GM18951 (cell line): Measurements from ENCODE around the gene COL4A6.

Source experiments
- POLR2A ChIP-seq: IDR thresholded peaks from 4 replicates; pipeline ENCODE4 v1.6.1; 2011; ENCODE audit warnings: mild to moderate bottlenecking; ENCODE audit not compliant: insufficient read length, insufficient read depth; ENCODE audit errors: extremely low read depth
- in situ Hi-C: fragments of 300-500 bp; cut with MboI; formaldehyde crosslinking; loops from one replicate; pipeline ENCODE4 v1.12.0; 2022; ENCODE audit warnings: low sequenced_read_pairs, mixed read lengths, inconsistent platforms; ENCODE audit not compliant: unreplicated experiment

COL4A6 gene

GRCh38 chrX:108156934-108157466, 281.2 kb downstream of the COL4A6 start:
- in situ Hi-C loops, result no loop called here
- TF ChIP-seq POLR2A, result no peak

GRCh38 chrX:108156082-108156481, 282.1 kb downstream of the COL4A6 start:
- no peak for TF ChIP-seq POLR2A
- in situ Hi-C loops, result no loop called here

GRCh38 chrX:108148524-108148923, 289.7 kb downstream of the COL4A6 start:
- in situ Hi-C loops, result no loop called here
- no peak for TF ChIP-seq POLR2A

- in situ Hi-C loops, result no loop called here
- TF ChIP-seq POLR2A, result no peak
Measured at GRCh38 chrX:108138814-108139702, 299.2 kb downstream of the COL4A6 start.

- TF ChIP-seq POLR2A, result no peak
- in situ Hi-C loops, result no loop called here
Measured at GRCh38 chrX:108134724-108135123, 303.5 kb downstream of the COL4A6 start.

- in situ Hi-C loops, result no loop called here
- no peak for TF ChIP-seq POLR2A
Measured at GRCh38 chrX:108132876-108133275, 305.3 kb downstream of the COL4A6 start.

- in situ Hi-C loops, result no loop called here
- no peak for TF ChIP-seq POLR2A
Measured at GRCh38 chrX:108132034-108132433, 306.2 kb downstream of the COL4A6 start.

GRCh38 chrX:108131471-108131870, 306.8 kb downstream of the COL4A6 start:
- no peak for TF ChIP-seq POLR2A
- in situ Hi-C loops, result no loop called here

GRCh38 chrX:108130889-108131288, 307.3 kb downstream of the COL4A6 start:
- in situ Hi-C loops, result no loop called here
- TF ChIP-seq POLR2A, result no peak

- TF ChIP-seq POLR2A, result no peak
- in situ Hi-C loops, result no loop called here
Measured at GRCh38 chrX:108127152-108127551, 311.1 kb downstream of the COL4A6 start.

GRCh38 chrX:108126661-108127060, 311.6 kb downstream of the COL4A6 start:
- TF ChIP-seq POLR2A, result no peak
- in situ Hi-C loops, result no loop called here

- TF ChIP-seq POLR2A, result no peak
- in situ Hi-C loops, result no loop called here
Measured at GRCh38 chrX:108123591-108124366, 314.4 kb downstream of the COL4A6 start.

GRCh38 chrX:108122748-108123147, 315.5 kb downstream of the COL4A6 start:
- in situ Hi-C loops, result no loop called here
- TF ChIP-seq POLR2A, result no peak
